ENCODE measurements around the gene IL23R. TPM values are rescaled to one million over a fixed set of nuclear protein-coding genes. Genes with fewer than 3 reads are reported as not detected.

The IL23R gene
- total RNA-seq, 1 experiment from 2014 or later = not detected

DNA sequence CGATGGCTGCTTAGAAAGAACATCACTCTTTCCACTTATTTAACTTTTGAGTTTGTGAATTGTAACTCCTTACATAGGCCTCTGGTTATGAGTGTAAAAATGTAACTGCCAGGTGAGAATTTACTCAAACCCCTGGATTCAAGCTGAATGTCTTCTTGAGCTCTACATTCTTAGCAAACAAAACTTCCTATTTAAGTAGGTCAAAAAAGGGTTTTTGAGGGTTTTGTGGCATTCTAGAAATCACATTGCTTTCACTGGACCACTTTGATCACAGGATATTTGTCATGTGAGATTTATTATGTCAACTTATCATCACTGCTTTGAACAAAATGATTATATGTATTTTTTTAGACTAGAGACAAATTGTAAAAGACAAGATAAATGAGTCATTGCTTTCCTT is 5.7 kb downstream of the IL23R start:
- no peak overlapping the region for H3T11ph ChIP-seq (ENCODE audit: low read length)
- H3K4me2 ChIP-seq (ENCODE audit: insufficient read depth, insufficient read length, low read length) = no peak overlapping the region
- no peak overlapping the region for H3K14ac ChIP-seq (ENCODE audit: insufficient read depth, low read length)
- DNase-seq = no peak
- no peaks in the 10 kb centered on the region for H3K9me3 ChIP-seq (ENCODE audit: control insufficient read depth, low read depth, low read length)
- H2AK5ac ChIP-seq (ENCODE audit: insufficient read length, low read length) = no peak overlapping the region
- WGBS (ENCODE audit: extremely low coverage, insufficient read length, low lambda C conversion rate) = no CpG with 5 or more reads among the region's 1 CpG
- no peak overlapping the region for H3K18ac ChIP-seq (ENCODE audit: insufficient read length, low read depth, low read length)
- H3K4me1 ChIP-seq (ENCODE audit: insufficient read depth, low read length) = no peaks in the 10 kb centered on the region
- H4K91ac ChIP-seq (ENCODE audit: insufficient read length, low read depth, low read length) = no peak overlapping the region
- H2AFZ ChIP-seq (ENCODE audit: low read length) = no peak overlapping the region
- no peaks in the 10 kb centered on the region for H3K79me2 ChIP-seq (ENCODE audit: insufficient read depth, low read length)
- H3K23ac ChIP-seq (ENCODE audit: insufficient read length, low read depth, low read length) = no peak overlapping the region
- H3K27ac ChIP-seq (ENCODE audit: insufficient read length, low read depth, low read length) = no peak overlapping the region
- no peaks in the 10 kb centered on the region for H3K9me3 Mint-ChIP-seq
- no peak overlapping the region for H3K27ac Mint-ChIP-seq
- no peaks in the 10 kb centered on the region for H3K4me1 Mint-ChIP-seq
- H2BK15ac ChIP-seq (ENCODE audit: low read depth, low read length) = no peak overlapping the region
- no peak overlapping the region for H3K9ac ChIP-seq (ENCODE audit: extremely low read depth, insufficient read length, low read length)
- H3K27me3 ChIP-seq (ENCODE audit: insufficient read depth, low read length) = no peaks in the 10 kb centered on the region
- no peaks in the 10 kb centered on the region for H4K20me1 ChIP-seq (ENCODE audit: control insufficient read depth, insufficient read depth, insufficient read length)
- H4K5ac ChIP-seq (ENCODE audit: insufficient read length, low read depth, low read length) = no peak overlapping the region
- no peak overlapping the region for H2BK5ac ChIP-seq (ENCODE audit: insufficient read length, low read length)
- H3K56ac ChIP-seq (ENCODE audit: insufficient read length, low read depth, low read length) = no peak overlapping the region
- no peak overlapping the region for H2BK120ac ChIP-seq (ENCODE audit: low read depth, low read length, poor library complexity, severe bottlenecking)
- no peaks in the 10 kb centered on the region; the same call in none of the 2 replicates for H3K27me3 Mint-ChIP-seq (ENCODE audit: low read depth)
- H3K23me2 ChIP-seq (ENCODE audit: insufficient read length, low read depth, low read length, poor library complexity, severe bottlenecking) = no peaks in the 10 kb centered on the region
- TF ChIP-seq, protein P1, sequence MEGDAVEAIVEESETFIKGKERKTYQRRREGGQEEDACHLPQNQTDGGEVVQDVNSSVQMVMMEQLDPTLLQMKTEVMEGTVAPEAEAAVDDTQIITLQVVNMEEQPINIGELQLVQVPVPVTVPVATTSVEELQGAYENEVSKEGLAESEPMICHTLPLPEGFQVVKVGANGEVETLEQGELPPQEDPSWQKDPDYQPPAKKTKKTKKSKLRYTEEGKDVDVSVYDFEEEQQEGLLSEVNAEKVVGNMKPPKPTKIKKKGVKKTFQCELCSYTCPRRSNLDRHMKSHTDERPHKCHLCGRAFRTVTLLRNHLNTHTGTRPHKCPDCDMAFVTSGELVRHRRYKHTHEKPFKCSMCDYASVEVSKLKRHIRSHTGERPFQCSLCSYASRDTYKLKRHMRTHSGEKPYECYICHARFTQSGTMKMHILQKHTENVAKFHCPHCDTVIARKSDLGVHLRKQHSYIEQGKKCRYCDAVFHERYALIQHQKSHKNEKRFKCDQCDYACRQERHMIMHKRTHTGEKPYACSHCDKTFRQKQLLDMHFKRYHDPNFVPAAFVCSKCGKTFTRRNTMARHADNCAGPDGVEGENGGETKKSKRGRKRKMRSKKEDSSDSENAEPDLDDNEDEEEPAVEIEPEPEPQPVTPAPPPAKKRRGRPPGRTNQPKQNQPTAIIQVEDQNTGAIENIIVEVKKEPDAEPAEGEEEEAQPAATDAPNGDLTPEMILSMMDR (conservative IDR thresholded peaks at IDR 0.05) = no peak
- no peaks in the 10 kb centered on the region for H3K79me1 ChIP-seq (ENCODE audit: insufficient read depth, low read depth, low read length, poor library complexity, severe bottlenecking)
- no peak overlapping the region for H4K8ac ChIP-seq (replicated peaks; ENCODE audit: insufficient read length, low read depth, low read length)
- no peak overlapping the region for H3K4ac ChIP-seq (ENCODE audit: low read depth, low read length)
- H3K4me3 Mint-ChIP-seq = no peak overlapping the region
- H3K36me3 Mint-ChIP-seq (ENCODE audit: insufficient read depth in 1 of 3, low read depth in 3 of 3) = no peaks in the 10 kb centered on the region
- no peak overlapping the region for H2BK20ac ChIP-seq (ENCODE audit: low read depth, low read length, poor library complexity, severe bottlenecking)
- no peak overlapping the region for H2BK12ac ChIP-seq (ENCODE audit: insufficient read length, low read depth, low read length)

Data from H9 (cell line).